Fibroblast of lung (primary cell): Measurements from ENCODE around the gene FAM117B. TPM values are rescaled to one million over a fixed set of nuclear protein-coding genes. Genes with fewer than 3 reads are reported as not detected.

Experiments used
- DNase-seq, 2 donors: peaks; one replicate each; pipeline versions ENCODE4 v3.0.0 to v3.0.0-alpha.2; 2010; ENCODE audit warnings: low read depth in 2 of 2
- H2AFZ ChIP-seq: 2 replicates; pipeline ENCODE4 v1.5.1; 2012; ENCODE audit warnings: low read length, control low read depth, inconsistent platforms
- H3K27ac ChIP-seq: 2 replicates; pipeline ENCODE4 v1.5.1; 2011; ENCODE audit warnings: low read length, control low read depth; ENCODE audit not compliant: insufficient read depth
- H3K27me3 ChIP-seq: 2 replicates; pipeline ENCODE4 v1.5.1; 2011; ENCODE audit warnings: mild to moderate bottlenecking, low read length; ENCODE audit not compliant: control insufficient read depth, insufficient read depth
- H3K36me3 ChIP-seq: 2 replicates; pipeline ENCODE4 v1.5.1; 2011; ENCODE audit warnings: low read length; ENCODE audit not compliant: control insufficient read depth, insufficient read depth
- H3K4me1 ChIP-seq: 2 replicates; pipeline ENCODE4 v1.5.1; 2011; ENCODE audit warnings: low read length; ENCODE audit not compliant: control insufficient read depth, insufficient read depth; ENCODE audit errors: extremely low read depth
- H3K4me2 ChIP-seq: 2 replicates; pipeline ENCODE4 v1.5.1; 2011; ENCODE audit warnings: low read length, control low read depth; ENCODE audit not compliant: insufficient read depth; ENCODE audit errors: extremely low read depth
- H3K4me3 ChIP-seq, 4 experiments: fragments of 200-600 bp in 1 of 4; sonication (generic) in 1 of 4; replicated peaks in 1 of 4; 2 replicates each; pipeline ENCODE4 v1.5.1; 2011 to 2016; ENCODE audit warnings: low read length in 4 of 4, low read depth in 3 of 4, mild to moderate bottlenecking in 3 of 4, control low read depth in 2 of 4, inconsistent platforms in 1 of 4, mixed read lengths in 1 of 4; ENCODE audit not compliant: insufficient read depth in 1 of 4; ENCODE audit errors: control extremely low read depth in 1 of 4
- H3K79me2 ChIP-seq: 2 replicates; pipeline ENCODE4 v1.5.1; 2012; ENCODE audit warnings: mild to moderate bottlenecking, low read length, inconsistent platforms; ENCODE audit not compliant: control insufficient read depth, insufficient read depth
- H3K9ac ChIP-seq: 2 replicates; pipeline ENCODE4 v1.5.1; 2011; ENCODE audit warnings: mild to moderate bottlenecking, low read length, control low read depth; ENCODE audit not compliant: insufficient read depth
- H3K9me3 ChIP-seq: 2 replicates; pipeline ENCODE4 v1.5.1; 2012; ENCODE audit warnings: low read depth, low read length; ENCODE audit not compliant: control insufficient read depth, insufficient read depth
- H4K20me1 ChIP-seq: 2 replicates; pipeline ENCODE4 v1.5.1; 2011; ENCODE audit warnings: low read length; ENCODE audit not compliant: control insufficient read depth, insufficient read depth; ENCODE audit errors: extremely low read depth
- EZH2 ChIP-seq: IDR thresholded peaks from 2 replicates; pipeline ENCODE4 v1.5.1; 2012; ENCODE audit warnings: low read length, control low read depth, mild to moderate bottlenecking; ENCODE audit errors: missing control alignments
- polyA plus RNA-seq, 2 donors: library from polyadenylated mRNA; depleted of rRNA in 1 of 2; stranded (reverse) in 1 of 2; unstranded in 1 of 2; fragments of >200 nt; gene quantifications; 2 replicates each; pipeline ENCODE4 v1.2.1, GENCODE V29; 2011 to 2012; ENCODE audit warnings: missing spikeins in 1 of 2
- total RNA-seq: library from RNA; depleted of rRNA; stranded (reverse); fragments of >200 nt; gene quantifications from 2 replicates; pipeline ENCODE4 v1.2.1, GENCODE V29; 2014
- TF ChIP-seq, protein P1 (sequence below), 2 donors: IDR thresholded peaks in 1 of 2; conservative IDR thresholded peaks in 1 of 2; 1 replicate in 1 of 2; 2 replicates in 1 of 2; pipeline ENCODE4 v1.5.1; 2011 to 2012; ENCODE audit warnings: low read length in 2 of 2, control low read depth in 1 of 2, inconsistent platforms in 1 of 2, low read depth in 1 of 2, mild to moderate bottlenecking in 1 of 2

Gene FAM117B
- total and polyA plus RNA-seq, 2 donors (not counting 1 experiment from before 2014, with no cell fraction given): 0.73 to 1.8 TPM

DNA sequence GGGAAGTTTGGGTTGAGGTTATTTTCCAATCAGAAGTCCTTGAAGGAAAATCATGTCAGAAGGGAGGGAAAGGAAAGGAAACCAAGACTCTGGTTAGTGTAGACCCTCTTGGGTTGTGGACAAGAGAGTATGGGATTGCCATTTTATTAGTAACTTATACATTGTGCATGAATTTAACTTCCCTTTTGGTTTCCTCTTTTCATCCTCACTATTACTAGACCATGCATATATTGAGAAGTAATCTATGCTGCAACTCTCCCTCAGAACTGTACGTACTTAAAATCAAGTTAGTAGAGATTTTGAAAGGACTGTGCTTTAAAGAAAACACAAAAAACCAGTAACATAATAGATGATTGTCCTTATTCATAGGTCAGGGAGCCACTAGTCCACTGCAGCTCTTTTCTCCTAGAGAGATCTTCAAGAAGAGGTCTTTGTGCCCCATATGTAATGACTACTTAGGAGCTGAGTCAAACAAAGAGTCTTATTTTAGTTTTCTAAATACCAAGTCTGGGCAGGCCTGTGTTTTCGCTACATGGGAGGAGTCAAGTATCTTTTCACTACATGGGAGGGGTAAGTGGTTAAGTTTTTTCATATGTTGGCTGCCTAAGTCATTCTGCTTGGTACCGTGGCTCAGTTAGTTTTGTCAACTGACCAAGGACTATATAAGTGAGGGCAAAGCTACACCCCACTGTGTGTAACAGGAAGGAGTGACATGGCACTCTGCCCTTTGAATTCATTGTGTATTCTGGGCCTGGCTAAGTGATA, 25.2 kb upstream of the FAM117B start:
- no peak overlapping the region for H3K27ac ChIP-seq
- no peaks in the 10 kb centered on the region for H3K36me3 ChIP-seq
- no peak overlapping the region for H3K4me3 ChIP-seq
- TF ChIP-seq, protein P1, sequence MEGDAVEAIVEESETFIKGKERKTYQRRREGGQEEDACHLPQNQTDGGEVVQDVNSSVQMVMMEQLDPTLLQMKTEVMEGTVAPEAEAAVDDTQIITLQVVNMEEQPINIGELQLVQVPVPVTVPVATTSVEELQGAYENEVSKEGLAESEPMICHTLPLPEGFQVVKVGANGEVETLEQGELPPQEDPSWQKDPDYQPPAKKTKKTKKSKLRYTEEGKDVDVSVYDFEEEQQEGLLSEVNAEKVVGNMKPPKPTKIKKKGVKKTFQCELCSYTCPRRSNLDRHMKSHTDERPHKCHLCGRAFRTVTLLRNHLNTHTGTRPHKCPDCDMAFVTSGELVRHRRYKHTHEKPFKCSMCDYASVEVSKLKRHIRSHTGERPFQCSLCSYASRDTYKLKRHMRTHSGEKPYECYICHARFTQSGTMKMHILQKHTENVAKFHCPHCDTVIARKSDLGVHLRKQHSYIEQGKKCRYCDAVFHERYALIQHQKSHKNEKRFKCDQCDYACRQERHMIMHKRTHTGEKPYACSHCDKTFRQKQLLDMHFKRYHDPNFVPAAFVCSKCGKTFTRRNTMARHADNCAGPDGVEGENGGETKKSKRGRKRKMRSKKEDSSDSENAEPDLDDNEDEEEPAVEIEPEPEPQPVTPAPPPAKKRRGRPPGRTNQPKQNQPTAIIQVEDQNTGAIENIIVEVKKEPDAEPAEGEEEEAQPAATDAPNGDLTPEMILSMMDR (conservative IDR thresholded peaks at IDR 0.05 in 1 of 2, IDR thresholded peaks at IDR 0.05 in 1 of 2; ENCODE audit: low read depth in 1 of 2, low read length in 2 of 2): no peak
- TF ChIP-seq EZH2: no peak
- no peak for DNase-seq
- no peaks in the 10 kb centered on the region for H3K27me3 ChIP-seq
- no peaks in the 10 kb centered on the region for H4K20me1 ChIP-seq
- H3K4me2 ChIP-seq: no peak overlapping the region
- no peaks in the 10 kb centered on the region for H3K79me2 ChIP-seq
- H3K9me3 ChIP-seq: no peaks in the 10 kb centered on the region
- H2AFZ ChIP-seq: no peak overlapping the region
- no peak overlapping the region for H3K9ac ChIP-seq
- no peaks in the 10 kb centered on the region for H3K4me1 ChIP-seq

DNA sequence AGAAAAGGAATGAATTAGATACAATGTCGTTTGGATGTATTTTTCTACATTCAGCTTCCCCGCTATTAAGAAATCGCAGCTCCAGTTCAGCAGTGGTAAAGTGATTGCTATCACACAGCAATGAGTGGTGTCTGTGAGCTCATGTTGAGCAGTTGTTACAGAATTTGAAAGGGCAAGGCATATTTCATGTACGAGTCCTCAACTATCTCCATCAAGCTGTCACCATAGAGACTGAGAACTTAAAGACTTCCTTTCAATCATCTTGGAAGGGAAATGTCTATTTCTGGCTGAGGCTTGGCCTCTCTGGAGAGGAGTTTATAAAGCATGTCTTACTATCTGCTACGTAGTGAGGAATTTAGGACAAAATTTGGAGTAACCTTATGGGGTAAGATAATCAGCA, 24.4 kb upstream of the FAM117B start:
- Histone ChIP-seq H3K4me3 (no peak overlapping the region), H4K20me1 (no peaks in the 10 kb centered on the region), H3K27me3 (no peaks in the 10 kb centered on the region), H2AFZ (no peak overlapping the region), H3K4me2 (no peak overlapping the region), H3K36me3 (no peaks in the 10 kb centered on the region), H3K4me1 (no peaks in the 10 kb centered on the region), H3K9me3 (no peaks in the 10 kb centered on the region), H3K79me2 (no peaks in the 10 kb centered on the region), H3K27ac (no peak overlapping the region), H3K9ac (no peak overlapping the region)
- no peak for DNase-seq
- no peak for TF ChIP-seq EZH2
- TF ChIP-seq, protein P1 (conservative IDR thresholded peaks at IDR 0.05 in 1 of 2, IDR thresholded peaks at IDR 0.05 in 1 of 2; ENCODE audit: low read depth in 1 of 2, low read length in 2 of 2): no peak

DNA sequence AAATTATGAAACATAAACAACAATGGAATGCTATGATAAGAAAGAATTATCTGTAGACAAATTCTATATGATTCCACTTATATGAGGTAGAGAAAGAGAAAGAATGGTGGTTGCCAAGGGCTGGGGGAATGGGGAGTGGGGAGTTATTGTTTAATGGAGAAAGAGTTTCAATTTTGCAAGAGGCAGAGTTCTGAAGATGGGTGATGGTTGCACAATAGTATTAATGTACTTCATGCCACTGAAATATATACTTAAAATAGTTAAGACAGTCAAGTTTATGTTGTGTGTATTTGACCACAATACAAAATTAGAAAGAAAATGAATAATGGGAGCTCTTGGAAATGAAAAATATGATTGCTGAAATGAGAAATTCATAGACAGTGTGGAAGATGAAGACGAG, 22.6 kb upstream of the FAM117B start:
- no peaks in the 10 kb centered on the region for H3K9me3 ChIP-seq
- H3K27me3 ChIP-seq: no peaks in the 10 kb centered on the region
- H3K27ac ChIP-seq: no peak overlapping the region
- no peak overlapping the region for H3K4me3 ChIP-seq
- no peaks in the 10 kb centered on the region for H3K79me2 ChIP-seq
- H3K4me1 ChIP-seq: no peaks in the 10 kb centered on the region
- no peak for TF ChIP-seq EZH2
- TF ChIP-seq, protein P1 (conservative IDR thresholded peaks at IDR 0.05 in 1 of 2, IDR thresholded peaks at IDR 0.05 in 1 of 2; ENCODE audit: low read depth in 1 of 2, low read length in 2 of 2): no peak
- H3K9ac ChIP-seq: no peak overlapping the region
- no peaks in the 10 kb centered on the region for H3K36me3 ChIP-seq
- no peak overlapping the region for H2AFZ ChIP-seq
- DNase-seq: no peak
- H3K4me2 ChIP-seq: no peak overlapping the region
- H4K20me1 ChIP-seq: no peaks in the 10 kb centered on the region
